ENCODE data around the gene BAIAP3. TPM values are rescaled to one million over a fixed set of nuclear protein-coding genes. Genes with fewer than 3 reads are reported as not detected.

BAIAP3 gene
- total RNA-seq, 4 donors from 2014 or later, result 1.3 to 4.2 (median 2.3) TPM

- TF ChIP-seq CTCF (IDR thresholded peaks at IDR 0.05), result peak in 1 of 3 experiments; percentile 34
- TF ChIP-seq POLR2AphosphoS5 (IDR thresholded peaks at IDR 0.05), result no peak
- Histone ChIP-seq H3K27ac (replicated peaks in 1 of 4) (no peak overlapping the region), H3K4me3 (no peak overlapping the region), H3K4me1 (peaks cover 32 to 49% (median 37%) of the 10 kb centered on the region in 4 donors), H3K27me3 (peaks cover 8 to 54% (median 36%) of the 10 kb centered on the region in 4 donors), H3K9me3 (peaks cover 0 to 7% (median 3%) of the 10 kb centered on the region in 4 donors), H3K36me3 (peaks cover 1 to 18% (median 16%) of the 10 kb centered on the region in 4 donors)
- WGBS, result 71% methylated on average over 5 of the region's 17 CpGs
- no peak for DNase-seq (ENCODE audit: extremely low spot score)
- intact Hi-C loops (cut with DNase I), result no loop called here
Measured at GRCh38 chr16:1330260-1330914, 3.1 kb upstream of the BAIAP3 start.

DNA sequence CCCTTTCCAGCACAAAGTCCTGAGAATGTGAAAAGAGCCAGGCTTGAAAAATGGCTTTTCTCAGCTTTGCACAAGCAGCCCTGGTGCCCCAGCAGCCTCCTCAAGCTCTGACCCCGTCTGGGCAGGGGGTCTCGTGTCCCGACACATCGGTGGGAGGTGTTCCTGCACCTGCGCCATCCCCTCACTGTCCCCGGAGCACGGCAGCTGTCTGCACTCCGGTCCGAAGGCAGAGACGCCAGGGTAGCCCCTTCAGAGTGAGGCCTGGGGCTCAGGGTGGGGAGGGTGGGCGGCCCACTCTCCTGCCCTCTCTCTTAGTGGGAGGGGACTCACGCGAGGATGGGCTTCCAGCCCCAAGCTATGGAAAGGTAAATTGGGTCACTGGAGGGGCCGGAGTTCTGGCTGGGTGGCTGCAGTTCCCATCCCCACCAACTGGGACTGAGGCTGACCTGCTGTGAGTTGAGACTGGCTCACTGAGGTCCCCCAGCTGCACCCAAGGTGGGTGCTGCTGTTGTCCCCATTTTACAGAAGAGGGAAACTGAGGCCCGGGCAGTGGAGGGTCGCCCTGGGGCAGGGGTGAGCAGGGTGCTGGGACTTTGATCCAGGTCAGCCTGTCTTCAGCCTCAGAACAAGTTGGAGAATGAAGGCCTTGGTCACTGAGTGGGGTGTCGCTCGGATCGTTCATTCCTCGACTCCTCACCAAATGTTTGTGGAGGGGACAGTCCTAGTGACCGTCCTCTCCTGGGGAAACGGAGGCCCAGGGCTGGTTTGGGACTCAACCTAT is 2.3 kb upstream of the BAIAP3 start:
- peak overlapping the region in 2 of 4 donors; percentile 12 to 46 for H3K27ac ChIP-seq (replicated peaks in 1 of 4)
- DNase-seq (ENCODE audit: extremely low spot score), result no peak
- intact Hi-C loops (cut with DNase I), result no loop called here
- H3K9me3 ChIP-seq, result peaks cover 0 to 7% (median 3%) of the 10 kb centered on the region in 4 donors
- TF ChIP-seq POLR2AphosphoS5 (IDR thresholded peaks at IDR 0.05) (no peak), EP300 (IDR thresholded peaks at IDR 0.05) (no peak), POLR2A (IDR thresholded peaks at IDR 0.05; ENCODE audit: low read depth) (no peak), CTCF (IDR thresholded peaks at IDR 0.05) (no peak)
- H3K36me3 ChIP-seq, result peaks cover 0 to 11% (median 9%) of the 10 kb centered on the region in 4 donors
- WGBS, result 37% methylated on average over 8 of the region's 22 CpGs
- peaks cover 8 to 61% (median 36%) of the 10 kb centered on the region in 4 donors for H3K27me3 ChIP-seq
- H3K4me3 ChIP-seq, result peak overlapping the region; percentile 43 to 56 (median 48)
- peaks cover 31 to 43% (median 37%) of the 10 kb centered on the region in 4 donors for H3K4me1 ChIP-seq

DNA sequence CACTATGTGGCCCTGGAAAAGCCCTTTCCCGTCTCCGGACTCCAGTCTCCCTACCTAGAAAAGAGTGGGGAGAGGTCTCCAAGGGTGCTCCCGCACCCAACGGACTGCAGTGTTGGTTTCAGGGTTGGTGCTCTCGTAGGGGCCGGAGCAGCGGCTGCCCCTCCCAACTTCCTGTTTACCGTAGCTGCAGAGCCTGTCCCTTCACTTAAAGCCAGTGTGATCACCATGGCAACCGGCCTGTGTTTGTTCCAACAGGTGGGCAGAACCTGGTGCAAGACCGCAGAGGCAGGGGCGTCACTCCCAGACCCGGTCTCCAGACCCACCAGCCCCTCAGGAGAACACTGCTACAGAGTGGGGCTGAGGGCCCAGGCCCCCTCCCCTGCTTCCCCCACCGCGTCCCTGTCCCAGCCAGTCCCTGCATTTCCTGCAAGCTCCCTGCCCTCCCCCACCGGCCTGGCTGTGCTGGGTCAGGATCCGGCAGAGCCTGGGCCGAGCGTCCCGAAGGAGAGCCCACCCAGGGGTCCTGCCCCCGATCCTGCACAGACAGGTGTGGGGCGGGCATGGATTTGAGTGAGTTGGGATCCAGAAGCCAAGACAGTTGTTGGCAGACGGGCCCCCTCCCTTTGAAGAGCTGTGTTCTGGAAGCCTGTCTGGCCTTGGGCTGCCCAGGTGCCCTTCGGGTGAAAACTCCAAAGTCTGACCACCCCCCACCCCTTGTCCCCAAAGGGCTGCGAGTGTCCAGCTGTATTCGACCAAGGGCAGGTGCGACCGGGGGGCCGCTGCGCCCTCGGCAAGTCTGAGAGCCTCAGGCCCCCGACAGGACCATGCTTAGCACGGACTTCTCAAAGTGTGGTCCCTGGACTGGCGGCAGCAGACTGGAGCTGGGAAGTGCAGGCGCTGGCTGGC is 1.5 kb upstream of the BAIAP3 start:
- Histone ChIP-seq H3K4me3 (peak overlapping the region; percentile 43 to 56 (median 48)), H3K27ac (replicated peaks in 1 of 4) (peak overlapping the region in 2 of 4 donors; percentile 12 to 46), H3K36me3 (peaks cover 0 to 4% (median 4%) of the 10 kb centered on the region in 4 donors), H3K4me1 (peaks cover 28 to 42% (median 37%) of the 10 kb centered on the region in 4 donors), H3K27me3 (peaks cover 8 to 68% (median 36%) of the 10 kb centered on the region in 4 donors), H3K9me3 (peaks cover 0 to 7% (median 3%) of the 10 kb centered on the region in 4 donors)
- 5% methylated on average over 16 of the region's 34 CpGs for WGBS
- intact Hi-C loops (cut with DNase I), result no loop called here
- no peak for DNase-seq (ENCODE audit: extremely low spot score)
- TF ChIP-seq POLR2AphosphoS5 (IDR thresholded peaks at IDR 0.05), result no peak
- TF ChIP-seq EP300 (IDR thresholded peaks at IDR 0.05), result no peak
- no peak for TF ChIP-seq POLR2A (IDR thresholded peaks at IDR 0.05; ENCODE audit: low read depth)
- TF ChIP-seq CTCF (IDR thresholded peaks at IDR 0.05), result no peak

DNA sequence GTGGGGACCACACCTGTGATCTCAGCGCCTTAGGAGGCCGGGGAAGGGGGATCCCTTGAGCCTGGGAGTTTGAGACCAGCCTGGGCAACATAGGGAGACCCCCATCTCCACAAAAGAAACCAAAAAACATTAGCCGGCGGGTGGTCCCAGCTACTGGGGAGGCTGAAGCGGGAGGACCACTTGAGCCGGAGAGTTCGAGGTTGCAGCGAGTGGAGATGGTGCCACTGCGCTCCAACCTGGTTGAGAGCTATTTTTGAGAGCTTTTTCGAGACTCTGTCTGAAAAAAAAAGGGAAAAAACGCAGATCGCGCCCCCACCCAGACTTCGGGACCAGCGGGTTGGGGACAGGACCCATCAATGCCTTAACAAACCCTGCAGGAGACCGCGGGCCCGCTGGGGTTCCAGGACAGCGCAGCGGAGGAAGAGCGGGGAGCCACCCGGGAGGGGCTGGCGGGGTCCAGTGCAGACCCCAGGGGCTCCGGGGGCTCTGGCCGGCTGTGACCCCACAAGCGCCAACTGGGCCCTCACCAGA is 762 bp upstream of the BAIAP3 start:
- Histone ChIP-seq H3K9me3 (peaks cover 0 to 7% (median 3%) of the 10 kb centered on the region in 4 donors), H3K4me3 (peak overlapping the region; percentile 43 to 56 (median 48)), H3K27me3 (peaks cover 8 to 75% (median 36%) of the 10 kb centered on the region in 4 donors), H3K4me1 (peaks cover 28 to 42% (median 37%) of the 10 kb centered on the region in 4 donors), H3K36me3 (no peaks in the 10 kb centered on the region), H3K27ac (replicated peaks in 1 of 4) (no peak overlapping the region)
- no peak for TF ChIP-seq CTCF (IDR thresholded peaks at IDR 0.05)
- no peak for TF ChIP-seq POLR2AphosphoS5 (IDR thresholded peaks at IDR 0.05)
- no peak for TF ChIP-seq POLR2A (IDR thresholded peaks at IDR 0.05; ENCODE audit: low read depth)
- no peak for TF ChIP-seq EP300 (IDR thresholded peaks at IDR 0.05)
- WGBS, result 7% methylated on average over 18 of the region's 26 CpGs
- intact Hi-C loops (cut with DNase I), result no loop called here
- no peak for DNase-seq (ENCODE audit: extremely low spot score)

Measured in esophagus muscularis mucosa (tissue), 4 donors.